Endothelial cell of umbilical vein (primary cell): ENCODE measurements around the gene NFKB2. TPM values are rescaled to one million over a fixed set of nuclear protein-coding genes. Genes with fewer than 3 reads are reported as not detected.

Experiments used
- BruUV-seq: library from RNA; stranded (reverse); fragments of 400-500 nt; replicated peaks from 2 replicates; lab custom pipeline; 2021; lab: Mats Ljungman, UMichigan
- CTCF ChIA-PET: fragments of 300-600, 350-600 bp; sonication (Branson Sonifier 250); formaldehyde crosslinking; loops from one replicate; lab custom pipeline; 2021; ENCODE audit warnings: antibody characterized with exemption, inconsistent platforms; lab: Charles Lee
- POLR2A ChIA-PET: fragments of 300-600, 350-600 bp; sonication (Branson Sonifier 250); formaldehyde crosslinking; loops from one replicate; lab custom pipeline; 2021; ENCODE audit warnings: antibody characterized with exemption, inconsistent platforms; lab: Charles Lee
- DNase-seq: peaks from one replicate; pipeline ENCODE4 v3.0.0-alpha.2; 2011; ENCODE audit warnings: low read depth, low spot score
- FAIRE-seq: peaks from 2 replicates; lab custom pipeline; 2011; peaks lifted over from hg19 to GRCh38; lab: Jason Lieb, UNC
- H2AFZ ChIP-seq: 2 replicates; pipeline ENCODE4 v1.6.0; 2012; ENCODE audit warnings: low read depth, low read length, control low read depth, inconsistent platforms
- H3K27ac ChIP-seq: 2 replicates; pipeline ENCODE4 v1.5.1; 2011; ENCODE audit warnings: low read depth, mild to moderate bottlenecking, control low read depth, low read length, moderate library complexity; ENCODE audit not compliant: insufficient read depth
- H3K27me3 ChIP-seq, 2 experiments: 2 replicates each; pipeline versions ENCODE4 v1.6.0 to v1.6.1; 2011; ENCODE audit warnings: low read length in 2 of 2, mixed read lengths in 1 of 2; ENCODE audit not compliant: control insufficient read depth in 2 of 2, insufficient read depth in 2 of 2
- H3K36me3 ChIP-seq, 2 experiments: 2 replicates in 1 of 2; 3 replicates in 1 of 2; pipeline ENCODE4 v1.5.1; 2011; ENCODE audit warnings: low read length in 2 of 2, mild to moderate bottlenecking in 1 of 2, moderate library complexity in 1 of 2; ENCODE audit not compliant: control insufficient read depth in 2 of 2, insufficient read depth in 2 of 2; ENCODE audit errors: extremely low read depth in 1 of 2
- H3K4me1 ChIP-seq: 3 replicates; pipeline ENCODE4 v1.5.1; 2011; ENCODE audit warnings: mild to moderate bottlenecking, low read length; ENCODE audit not compliant: control insufficient read depth, insufficient read depth; ENCODE audit errors: extremely low read depth
- H3K4me2 ChIP-seq: 2 replicates; pipeline ENCODE4 v1.6.1; 2011; ENCODE audit warnings: low read length, control low read depth, mixed read lengths; ENCODE audit not compliant: insufficient read depth
- H3K4me3 ChIP-seq, 3 experiments: fragments of 200-600 bp in 1 of 3; sonication (generic), shearing (Covaris generic) in 1 of 3; replicated peaks in 1 of 3; 2 replicates each; pipeline ENCODE4 v1.5.1; 2011 to 2016; ENCODE audit warnings: control low read depth in 3 of 3, low read length in 3 of 3, mild to moderate bottlenecking in 2 of 3, inconsistent platforms in 1 of 3, low read depth in 1 of 3, moderate library complexity in 1 of 3; ENCODE audit not compliant: insufficient read depth in 1 of 3
- H3K79me2 ChIP-seq: 2 replicates; pipeline ENCODE4 v1.6.0; 2012; ENCODE audit warnings: low read length, inconsistent platforms; ENCODE audit not compliant: control insufficient read depth, insufficient read depth
- H3K9ac ChIP-seq: replicated peaks from 2 replicates; pipeline ENCODE3; 2011; ENCODE audit warnings: low read length, control low read depth; ENCODE audit not compliant: insufficient read depth; ENCODE audit errors: extremely low read depth
- H3K9me1 ChIP-seq: replicated peaks from 3 replicates; pipeline ENCODE4 v1.6.0; 2011; ENCODE audit warnings: mild to moderate bottlenecking, low read length; ENCODE audit not compliant: control insufficient read depth, insufficient read depth; ENCODE audit errors: extremely low read depth
- H3K9me3 ChIP-seq: replicated peaks from 2 replicates; pipeline ENCODE4 v1.5.1; 2012; ENCODE audit warnings: low read length, inconsistent platforms; ENCODE audit not compliant: control insufficient read depth, insufficient read depth
- H4K20me1 ChIP-seq: replicated peaks from 2 replicates; pipeline ENCODE3; 2011; ENCODE audit warnings: mild to moderate bottlenecking, low read length; ENCODE audit not compliant: control insufficient read depth, insufficient read depth; ENCODE audit errors: extremely low read depth
- CTCF ChIP-seq, 2 donors: IDR thresholded peaks; 1 replicate in 1 of 2; 2 replicates in 1 of 2; pipeline ENCODE4 v1.5.1; 2011; ENCODE audit warnings: low read length in 2 of 2, mild to moderate bottlenecking in 2 of 2, moderate library complexity in 2 of 2, control low read depth in 1 of 2, inconsistent platforms in 1 of 2, low read depth in 1 of 2; ENCODE audit not compliant: insufficient read depth in 1 of 2; ENCODE audit errors: extremely low read depth in 1 of 2
- EZH2 ChIP-seq: IDR thresholded peaks from 2 replicates; pipeline ENCODE4 v1.6.1; 2012; ENCODE audit warnings: borderline replicate concordance, low read depth, mild to moderate bottlenecking, moderate library complexity, low read length, inconsistent platforms; ENCODE audit not compliant: severe bottlenecking
- FOS ChIP-seq: IDR thresholded peaks from 2 replicates; pipeline ENCODE4 v1.6.1; 2011; ENCODE audit warnings: mild to moderate bottlenecking, low read length, moderate library complexity, borderline replicate concordance; ENCODE audit not compliant: insufficient read depth
- GATA2 ChIP-seq: IDR thresholded peaks from 2 replicates; pipeline ENCODE4 v1.7.0; 2011; ENCODE audit warnings: low read depth, mild to moderate bottlenecking, moderate library complexity, mixed read lengths, low read length; ENCODE audit not compliant: insufficient read length, insufficient read depth
- JUN ChIP-seq: IDR thresholded peaks from 2 replicates; pipeline ENCODE4 v1.6.1; 2011; ENCODE audit warnings: borderline replicate concordance, low read depth; ENCODE audit not compliant: insufficient read length, insufficient read depth
- MAX ChIP-seq: IDR thresholded peaks from 2 replicates; pipeline ENCODE4 v1.6.1; 2011; ENCODE audit not compliant: insufficient read depth, insufficient read length
- MYC ChIP-seq: IDR thresholded peaks from one replicate; pipeline ENCODE4 v1.6.1; 2011; ENCODE audit warnings: mild to moderate bottlenecking, low read depth, low read length
- POLR2A ChIP-seq: IDR thresholded peaks from 2 replicates; pipeline ENCODE4 v1.6.1; 2012; ENCODE audit warnings: low read depth, mild to moderate bottlenecking, control low read depth, low read length
- POLR2AphosphoS5 ChIP-seq: IDR thresholded peaks from 2 replicates; pipeline ENCODE4 v1.6.1; 2012; ENCODE audit warnings: low read depth, mild to moderate bottlenecking, control low read depth, low read length, moderate library complexity; ENCODE audit not compliant: insufficient read depth
- dilution Hi-C: fragments of 300-500 bp; cut with MboI; formaldehyde crosslinking; loops from one replicate; pipeline ENCODE4 v1.15.0; 2019; ENCODE audit warnings: low sequenced_read_pairs; ENCODE audit not compliant: extremely low pct_ligation_motif_present
- intact Hi-C: fragments of 100-400 bp; cut with micrococcal nuclease; formaldehyde crosslinking; loops from one replicate; pipeline ENCODE4 v1.10.0; 2022
- polyA plus RNA-seq, 4 experiments: library from polyadenylated mRNA; depleted of rRNA in 3 of 4; stranded (reverse) in 3 of 4; unstranded in 1 of 4; fragments of >200 nt; gene quantifications; 2 replicates each; pipeline versions ENCODE4 v1.2.1 to v1.2.3, GENCODE V29; 2011 to 2012; ENCODE audit warnings: missing spikeins in 1 of 4
- total RNA-seq: library from RNA; stranded (reverse); gene quantifications from 2 replicates; pipeline ENCODE4 v1.2.3, GENCODE V29; 2021

NFKB2 gene
- total and polyA plus RNA-seq, 2 donors (not counting 3 experiments of a cell fraction or from before 2014, with no cell fraction given), result 21.0 to 25.6 TPM

GRCh38 chr10:102401342-102401654, 5.8 kb downstream of the NFKB2 start:
- no peak for FAIRE-seq
- ChIA-PET CTCF (interaction anchor here (4.0 to 9.2 kb wide), 3 partner anchors 170 to 233 kb away, joined by 42 to 168 read pairs (median 54); no protein-coding TSS in a partner anchor), POLR2A (no interaction called here)
- dilution Hi-C loops (no loop called here), intact Hi-C loops (no loop called here)
- Histone ChIP-seq H3K9me1 (no peaks in the 10 kb centered on the region), H3K79me2 (no peaks in the 10 kb centered on the region), H3K4me3 (no peak overlapping the region), H3K4me1 (peaks cover 4% of the 10 kb centered on the region), H3K9ac (no peak overlapping the region), H2AFZ (no peak overlapping the region), H3K4me2 (no peak overlapping the region), H3K27me3 (no peaks in the 10 kb centered on the region), H3K36me3 (peaks cover 0 to 32% of the 10 kb centered on the region in 2 experiments), H3K9me3 (no peaks in the 10 kb centered on the region), H3K27ac (no peak overlapping the region), H4K20me1 (no peaks in the 10 kb centered on the region)
- no peak for DNase-seq
- TF ChIP-seq MAX (no peak), POLR2AphosphoS5 (no peak), GATA2 (no peak)
- no TSS peak for BruUV-seq

GRCh38 chr10:102401735-102402511, 6.4 kb downstream of the NFKB2 start:
- Histone ChIP-seq H3K4me2 (no peak overlapping the region), H3K27me3 (no peaks in the 10 kb centered on the region), H3K9me3 (no peaks in the 10 kb centered on the region), H3K4me3 (no peak overlapping the region), H2AFZ (no peak overlapping the region), H3K27ac (no peak overlapping the region), H3K9me1 (no peaks in the 10 kb centered on the region), H3K9ac (no peak overlapping the region), H4K20me1 (no peaks in the 10 kb centered on the region), H3K79me2 (no peaks in the 10 kb centered on the region), H3K4me1 (peaks cover 3% of the 10 kb centered on the region), H3K36me3 (peaks cover 0 to 29% of the 10 kb centered on the region in 2 experiments)
- no TSS peak for BruUV-seq
- TF ChIP-seq JUN (no peak), CTCF (IDR thresholded peaks at IDR 0.05; ENCODE audit: extremely low read depth in 1 of 2, insufficient read depth in 1 of 2, low read depth in 1 of 2, low read length in 2 of 2) (no peak), EZH2 (no peak), POLR2AphosphoS5 (no peak), GATA2 (no peak), POLR2A (no peak), FOS (no peak), MYC (no peak), MAX (no peak)
- dilution Hi-C loops (no loop called here), intact Hi-C loops (no loop called here)
- CTCF ChIA-PET, result interaction anchor here (0.9 to 5.8 kb wide), 5 partner anchors 20 to 233 kb away, joined by 3 to 54 read pairs (median 42); partner anchors contain the start of gene FBXL15
- FAIRE-seq, result peak; percentile 4
- POLR2A ChIA-PET, result no interaction called here
- DNase-seq, result no peak
